ENCODE data around the gene BTBD7. TPM values are rescaled to one million over a fixed set of nuclear protein-coding genes. Genes with fewer than 3 reads are reported as not detected.
"Not testable (repeated sequence)": the region's sequence is repeated elsewhere in the genome, so short reads cannot be mapped to it uniquely, and the experiment has no call there.

Gene BTBD7
- total RNA-seq, 1 donor from 2014 or later: 18.1 TPM

- no peak for DNase-seq (ENCODE audit: low read depth in 2 of 2)
Measured at GRCh38 chr14:93246534-93246933, 86.3 kb downstream of the BTBD7 start.

GRCh38 chr14:93245764-93246420, 86.9 kb downstream of the BTBD7 start:
- DNase-seq (ENCODE audit: low read depth in 2 of 2): no peak

- no peak for DNase-seq (ENCODE audit: low read depth in 2 of 2)
Measured at GRCh38 chr14:93240678-93241000, 92.2 kb downstream of the BTBD7 start.

- no peak for DNase-seq (ENCODE audit: low read depth in 2 of 2)
Measured at GRCh38 chr14:93239869-93240677, 92.8 kb downstream of the BTBD7 start.

- peak in 1 of 2 donors; percentile 24 for DNase-seq (ENCODE audit: low read depth in 2 of 2)
Measured at GRCh38 chr14:93234798-93235197, 98.0 kb downstream of the BTBD7 start.

GRCh38 chr14:93233078-93233477, 99.8 kb downstream of the BTBD7 start:
- DNase-seq (ENCODE audit: low read depth in 2 of 2): not testable (repeated sequence)

GRCh38 chr14:93232159-93232558, 100.7 kb downstream of the BTBD7 start:
- DNase-seq (ENCODE audit: low read depth in 2 of 2): no peak

- DNase-seq (ENCODE audit: low read depth in 2 of 2): peak; percentile 40 to 76
Measured at GRCh38 chr14:93231129-93231979, 101.5 kb downstream of the BTBD7 start.

GRCh38 chr14:93230539-93230938, 102.3 kb downstream of the BTBD7 start:
- no peak for DNase-seq (ENCODE audit: low read depth in 2 of 2)

GRCh38 chr14:93228550-93228949, 104.3 kb downstream of the BTBD7 start:
- DNase-seq (ENCODE audit: low read depth in 2 of 2): no peak

- no peak for DNase-seq (ENCODE audit: low read depth in 2 of 2)
Measured at GRCh38 chr14:93223565-93223964, 109.3 kb downstream of the BTBD7 start.

GRCh38 chr14:93220509-93220908, 112.3 kb downstream of the BTBD7 start:
- DNase-seq (ENCODE audit: low read depth in 2 of 2): no peak

GRCh38 chr14:93219103-93219726, 113.6 kb downstream of the BTBD7 start:
- DNase-seq (ENCODE audit: low read depth in 2 of 2): peak; percentile 67 to 75

- no peak for DNase-seq (ENCODE audit: low read depth in 2 of 2)
Measured at GRCh38 chr14:93214598-93214997, 118.2 kb downstream of the BTBD7 start.

GRCh38 chr14:93212432-93212831, 120.4 kb downstream of the BTBD7 start:
- DNase-seq (ENCODE audit: low read depth in 2 of 2): no peak

- DNase-seq (ENCODE audit: low read depth in 2 of 2): peak in 1 of 2 donors; percentile 61
Measured at GRCh38 chr14:93207468-93208308, 125.1 kb downstream of the BTBD7 start.

GRCh38 chr14:93206793-93207467, 125.9 kb downstream of the BTBD7 start, which contains the start of the genes GON7 and UBR7:
Gene GON7 (minus strand): TSS chr14:93207065. CDS start chr14:93207037, 28 bp downstream.
Gene UBR7 (plus strand): TSS chr14:93207256. CDS start chr14:93207292, 36 bp downstream.
- DNase-seq (ENCODE audit: low read depth in 2 of 2): peak; percentile 95 to 97

- no peak for DNase-seq (ENCODE audit: low read depth in 2 of 2)
Measured at GRCh38 chr14:93201155-93201704, 131.6 kb downstream of the BTBD7 start.

- no peak for DNase-seq (ENCODE audit: low read depth in 2 of 2)
Measured at GRCh38 chr14:93200553-93200952, 132.3 kb downstream of the BTBD7 start.

- no peak for DNase-seq (ENCODE audit: low read depth in 2 of 2)
Measured at GRCh38 chr14:93199031-93199430, 133.8 kb downstream of the BTBD7 start.
